Lung (tissue), 12 donors: ENCODE results near the gene GADD45B. TPM values are rescaled to one million over a fixed set of nuclear protein-coding genes. Genes with fewer than 3 reads are reported as not detected.
"Not testable (repeated sequence)": the region's sequence is repeated elsewhere in the genome, so short reads cannot be mapped to it uniquely, and the experiment has no call there.

Experiments
- ATAC-seq: fragments of 200-7000 bp; cut with Tn5 transposase; one replicate; pipeline ENCODE4 v1.9.1; 2020; ENCODE audit warnings: moderate number of reproducible peaks; ENCODE audit not compliant: insufficient read depth, low FRiP score
- DNase-seq, 3 donors: peaks; one replicate each; pipeline ENCODE4 v3.0.0-alpha.2; 2013 to 2017
- H3K27ac ChIP-seq, 2 donors: one replicate each; pipeline ENCODE4 v1.5.1; 2013; ENCODE audit warnings: mild to moderate bottlenecking in 2 of 2, moderate library complexity in 2 of 2, control low read depth in 1 of 2, inconsistent platforms in 1 of 2, low read depth in 1 of 2, low read length in 1 of 2
- H3K27me3 ChIP-seq, 3 donors: one replicate each; pipeline ENCODE4 v1.5.1; 2013; ENCODE audit warnings: low read length in 2 of 3; ENCODE audit not compliant: control insufficient read depth in 3 of 3, insufficient read depth in 3 of 3
- H3K36me3 ChIP-seq, 4 donors: one replicate each; pipeline ENCODE4 v1.5.1; 2013; ENCODE audit warnings: low read length in 4 of 4, mild to moderate bottlenecking in 1 of 4, moderate library complexity in 1 of 4; ENCODE audit not compliant: control insufficient read depth in 4 of 4, insufficient read depth in 4 of 4
- H3K4me1 ChIP-seq, 5 donors: one replicate each; pipeline ENCODE4 v1.5.1; 2013; ENCODE audit warnings: low read length in 5 of 5, mild to moderate bottlenecking in 2 of 5, moderate library complexity in 1 of 5; ENCODE audit not compliant: control insufficient read depth in 5 of 5, insufficient read depth in 5 of 5
- H3K4me3 ChIP-seq: one replicate; pipeline ENCODE4 v1.5.1; 2013; ENCODE audit warnings: mild to moderate bottlenecking, control low read depth, moderate library complexity
- H3K9ac ChIP-seq, 2 donors: one replicate each; pipeline ENCODE4 v1.5.1; 2013; ENCODE audit warnings: low read length in 2 of 2, control low read depth in 1 of 2; ENCODE audit not compliant: insufficient read depth in 1 of 2
- H3K9me3 ChIP-seq, 4 donors: one replicate each; pipeline ENCODE4 v1.5.1; 2013; ENCODE audit warnings: low read length in 3 of 4, mild to moderate bottlenecking in 1 of 4, moderate library complexity in 1 of 4; ENCODE audit not compliant: control insufficient read depth in 4 of 4, insufficient read depth in 3 of 4
- WGBS, 2 donors: extraction: QIAGEN DNeasy Blood & Tissue Kit; methylation state at CpG; one replicate each; pipeline ENCODE4 v1.1.7; 2013; 5-methylcytosine and 5-hydroxymethylcytosine counted together
- polyA plus RNA-seq, 2 donors: library from polyadenylated mRNA; stranded (reverse); fragments of 200-250 nt; gene quantifications; one replicate each; pipeline ENCODE4 v1.2.1, GENCODE V29; 2013
- total RNA-seq, 2 donors: library from RNA; depleted of rRNA in 1 of 2; stranded (reverse); fragments of >200 nt in 1 of 2; gene quantifications; one replicate each; pipeline ENCODE4 v1.2.1, GENCODE V29; 2014 to 2021
- TF ChIP-seq, protein P1 (sequence below): IDR thresholded peaks from 2 replicates; pipeline ENCODE4 v1.5.1; 2012; ENCODE audit warnings: mild to moderate bottlenecking; ENCODE audit errors: control extremely low read depth, extremely low read depth
- donor health status: control.
- donor health status: control.
- donor health status: Bipolar disorder and iron deficiency.
- donor health status: healthy.
- donor health status: DM: yes; HTN: yes; CAD: no.

The GADD45B gene
- total and polyA plus RNA-seq, 4 donors = 81.0 to 405 (median 92.6) TPM

DNA sequence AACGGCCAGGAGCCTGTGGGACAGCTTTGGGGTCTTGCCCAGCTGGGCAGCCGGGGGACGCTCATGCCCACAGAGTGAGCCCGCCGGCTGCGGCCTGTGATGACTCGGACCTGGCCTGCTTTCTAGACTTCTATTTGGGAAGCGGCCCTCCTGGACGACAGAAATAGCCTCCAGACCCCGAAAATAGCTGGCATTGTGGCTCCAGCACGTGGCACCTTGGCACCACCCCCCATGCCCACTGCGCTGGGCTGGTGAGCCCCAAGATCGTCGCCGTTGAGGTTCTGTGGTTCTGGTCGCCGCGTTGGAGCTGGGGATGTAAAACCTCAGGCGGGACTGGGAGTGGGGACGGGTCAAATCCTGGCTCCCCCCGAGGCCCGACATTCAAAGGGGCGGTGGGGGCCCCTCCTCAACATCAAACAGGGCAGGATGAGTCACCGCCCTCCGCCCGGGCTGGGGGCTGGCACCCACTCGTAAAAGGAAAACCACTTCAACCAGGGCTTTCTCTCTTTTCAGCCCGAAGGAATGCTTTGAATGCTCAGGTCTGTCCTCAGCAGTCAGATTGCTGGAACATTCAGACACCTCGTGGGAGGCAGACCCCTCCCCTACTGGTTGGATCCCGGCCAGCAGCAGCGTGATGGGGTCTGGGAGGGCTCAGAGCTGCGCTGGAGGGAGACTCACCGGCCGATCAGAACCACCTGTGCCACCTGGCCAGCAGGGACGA lies 42.1 kb downstream of the GADD45B start:
- H3K4me3 ChIP-seq = no peak overlapping the region
- peak in 2 of 3 donors; percentile 35 to 63 for DNase-seq
- WGBS, 2 donors = 73 to 79% methylated on average over 35 of the region's 35 CpGs
- no peak for ATAC-seq
- no peaks in the 10 kb centered on the region for H3K36me3 ChIP-seq
- H3K27me3 ChIP-seq = no peaks in the 10 kb centered on the region
- H3K27ac ChIP-seq = no peak overlapping the region
- H3K9me3 ChIP-seq = no peaks in the 10 kb centered on the region
- no peak overlapping the region for H3K9ac ChIP-seq
- TF ChIP-seq, protein P1, sequence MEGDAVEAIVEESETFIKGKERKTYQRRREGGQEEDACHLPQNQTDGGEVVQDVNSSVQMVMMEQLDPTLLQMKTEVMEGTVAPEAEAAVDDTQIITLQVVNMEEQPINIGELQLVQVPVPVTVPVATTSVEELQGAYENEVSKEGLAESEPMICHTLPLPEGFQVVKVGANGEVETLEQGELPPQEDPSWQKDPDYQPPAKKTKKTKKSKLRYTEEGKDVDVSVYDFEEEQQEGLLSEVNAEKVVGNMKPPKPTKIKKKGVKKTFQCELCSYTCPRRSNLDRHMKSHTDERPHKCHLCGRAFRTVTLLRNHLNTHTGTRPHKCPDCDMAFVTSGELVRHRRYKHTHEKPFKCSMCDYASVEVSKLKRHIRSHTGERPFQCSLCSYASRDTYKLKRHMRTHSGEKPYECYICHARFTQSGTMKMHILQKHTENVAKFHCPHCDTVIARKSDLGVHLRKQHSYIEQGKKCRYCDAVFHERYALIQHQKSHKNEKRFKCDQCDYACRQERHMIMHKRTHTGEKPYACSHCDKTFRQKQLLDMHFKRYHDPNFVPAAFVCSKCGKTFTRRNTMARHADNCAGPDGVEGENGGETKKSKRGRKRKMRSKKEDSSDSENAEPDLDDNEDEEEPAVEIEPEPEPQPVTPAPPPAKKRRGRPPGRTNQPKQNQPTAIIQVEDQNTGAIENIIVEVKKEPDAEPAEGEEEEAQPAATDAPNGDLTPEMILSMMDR = no peak
- H3K4me1 ChIP-seq = no peaks in the 10 kb centered on the region

DNA sequence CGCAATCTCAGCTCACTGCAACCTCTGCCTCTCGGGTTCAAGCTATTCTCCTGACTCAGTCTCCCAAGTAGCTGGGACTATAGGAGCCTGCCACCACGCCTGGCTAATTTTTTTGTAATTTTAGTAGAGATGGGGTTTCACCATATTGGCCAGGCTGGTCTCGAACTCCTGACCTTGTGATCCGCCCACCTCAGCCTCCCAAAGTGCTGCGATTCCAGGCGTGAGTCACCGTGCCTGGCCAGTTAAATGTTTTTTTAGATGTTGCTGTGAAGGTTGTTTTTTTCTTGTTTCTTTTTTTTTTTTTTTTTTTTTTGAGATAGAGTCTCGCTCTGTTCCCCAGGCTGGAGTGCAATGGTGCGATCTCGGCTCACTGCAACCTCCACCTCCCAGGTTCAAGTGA lies 42.9 kb downstream of the GADD45B start:
- not testable (repeated sequence) for H3K27ac ChIP-seq, H3K4me3 ChIP-seq, H3K4me1 ChIP-seq, H3K9me3 ChIP-seq, H3K27me3 ChIP-seq, DNase-seq, H3K9ac ChIP-seq, H3K36me3 ChIP-seq, ATAC-seq
- WGBS, 2 donors = 90 to 95% methylated on average over 10 of the region's 11 CpGs

DNA sequence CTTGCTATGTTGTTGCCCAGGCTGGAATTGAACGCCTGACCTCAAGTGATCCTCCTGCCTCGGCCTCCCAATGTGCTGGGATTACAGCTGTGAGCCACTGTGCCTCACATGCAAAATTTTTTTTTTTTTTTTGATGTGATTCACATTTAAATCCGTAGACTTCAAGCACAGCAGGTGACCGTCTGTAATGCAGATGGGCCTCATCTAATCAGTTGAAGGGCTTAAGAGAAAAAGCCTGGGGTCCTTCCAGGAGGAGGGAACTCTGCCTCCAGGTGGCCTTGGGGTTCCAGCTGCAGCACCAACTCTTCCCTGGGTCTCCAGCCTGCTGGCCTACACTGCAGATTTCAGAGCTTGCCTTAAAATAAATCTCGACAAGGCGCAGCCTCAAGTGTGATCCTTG lies 43.6 kb downstream of the GADD45B start:
- H3K4me1 ChIP-seq = peaks cover 0 to 2% (median 0%) of the 10 kb centered on the region in 5 donors
- no peak for DNase-seq
- no peaks in the 10 kb centered on the region for H3K36me3 ChIP-seq
- TF ChIP-seq, protein P1 = no peak
- no peak for ATAC-seq
- 92 to 96% methylated on average over 6 of the region's 6 CpGs for WGBS, 2 donors
- H3K4me3 ChIP-seq = no peak overlapping the region
- no peak overlapping the region for H3K27ac ChIP-seq
- no peaks in the 10 kb centered on the region for H3K9me3 ChIP-seq
- no peak overlapping the region for H3K9ac ChIP-seq
- H3K27me3 ChIP-seq = no peaks in the 10 kb centered on the region

DNA sequence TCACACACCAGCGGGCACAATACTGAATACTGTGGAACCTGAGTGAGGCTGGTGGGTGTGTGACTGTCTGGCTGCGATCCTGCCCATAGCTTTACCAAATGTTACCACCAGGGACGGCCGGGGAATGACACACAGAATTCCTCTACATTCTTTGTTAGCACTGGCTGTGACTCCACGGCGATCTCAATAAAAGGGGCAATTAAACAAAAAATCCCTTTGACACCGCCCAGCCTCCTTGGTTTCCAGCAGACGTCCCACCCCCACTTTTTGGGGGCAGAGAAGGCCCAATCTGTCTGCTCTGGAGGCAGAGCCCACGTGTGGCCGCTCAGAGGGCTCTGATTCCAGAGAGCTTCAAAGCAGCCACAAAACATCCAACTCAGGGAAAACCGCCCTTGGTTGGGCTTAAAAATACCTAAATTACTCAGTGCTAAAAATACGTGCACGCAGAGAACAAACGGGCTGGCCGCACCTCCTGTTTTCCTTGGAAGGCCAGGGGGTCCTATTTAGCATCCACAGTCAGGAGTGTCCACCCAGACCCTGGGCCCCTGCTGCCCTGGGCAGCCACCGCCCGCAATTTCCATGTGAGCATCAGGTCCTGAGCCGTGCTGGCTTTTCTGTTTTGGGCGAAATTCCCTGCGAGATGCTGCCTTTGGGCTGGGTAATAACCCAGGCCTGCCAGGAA lies 47.8 kb downstream of the GADD45B start:
- no peaks in the 10 kb centered on the region for H3K9me3 ChIP-seq
- WGBS, 2 donors = 87 to 96% methylated on average over 20 of the region's 20 CpGs
- H3K36me3 ChIP-seq = no peaks in the 10 kb centered on the region
- TF ChIP-seq, protein P1 = no peak
- no peak for DNase-seq
- H3K27ac ChIP-seq = no peak overlapping the region
- no peaks in the 10 kb centered on the region for H3K27me3 ChIP-seq
- H3K9ac ChIP-seq = no peak overlapping the region
- H3K4me3 ChIP-seq = no peak overlapping the region
- ATAC-seq = no peak
- peaks cover 0 to 8% (median 0%) of the 10 kb centered on the region in 5 donors for H3K4me1 ChIP-seq
